Measurements from ENCODE around the gene TUBA3E.
"Not testable (repeated sequence)": the region's sequence is repeated elsewhere in the genome, so short reads cannot be mapped to it uniquely, and the experiment has no call there.

DNA sequence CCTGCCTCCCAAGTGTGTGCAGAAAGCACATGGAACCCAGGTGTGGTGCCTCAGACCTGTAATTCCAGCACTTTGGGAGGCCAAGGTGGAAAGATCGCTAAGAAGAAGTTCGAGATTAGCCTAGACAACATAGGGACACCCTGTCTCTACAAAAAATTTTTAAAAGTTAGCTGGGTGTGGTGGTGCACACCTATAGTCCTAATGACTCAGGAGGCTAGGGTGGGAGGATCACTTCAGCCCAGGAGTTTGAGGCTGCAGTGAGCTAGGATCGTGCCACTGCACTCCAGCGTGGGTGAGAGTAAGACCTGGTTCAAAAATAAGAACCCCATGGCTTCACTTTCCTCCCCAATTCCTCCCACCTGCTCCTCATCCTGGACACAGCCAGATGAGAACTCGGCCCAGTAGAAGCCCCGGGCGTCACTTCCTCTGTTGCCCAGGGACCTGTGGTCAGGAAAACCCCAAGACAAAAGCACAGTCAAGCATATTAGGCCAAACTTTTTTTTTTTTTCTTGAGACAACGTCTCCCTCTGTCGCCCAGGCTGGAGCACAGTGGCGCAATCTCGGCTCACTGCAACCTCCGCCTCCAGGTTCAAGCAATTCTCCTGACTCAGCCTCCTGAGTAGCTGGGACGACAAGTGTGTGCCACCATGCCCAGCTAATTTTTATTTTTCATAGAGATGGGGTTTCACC lies 40.3 kb downstream of the TUBA3E start:
- not testable (repeated sequence) for TF ChIP-seq POLR2AphosphoS5 (IDR thresholded peaks at IDR 0.05; ENCODE audit: low read depth, low read length); TAF1 (IDR thresholded peaks at IDR 0.05; ENCODE audit: borderline replicate concordance, low read depth, low read length); POLR2A (IDR thresholded peaks at IDR 0.05; ENCODE audit: low read depth, low read length)
